ENCODE data around the gene PKD2L2.
A peak's percentile ranks its signal among the peaks of the same experiment; 100 is the strongest.
"Not testable (repeated sequence)": the region's sequence is repeated elsewhere in the genome, so short reads cannot be mapped to it uniquely, and the experiment has no call there.

PKD2L2 gene

GRCh38 chr5:137888863-137889759, at the start of gene PKD2L2:
PKD2L2 (plus strand) TSS chr5:137889457; CDS start chr5:137889492, 35 bp downstream.
- peak; percentile 50 to 70 for DNase-seq (ENCODE audit: low read depth in 1 of 2, low spot score in 1 of 2)

GRCh38 chr5:137842296-137842695, 47.0 kb upstream of the PKD2L2 start:
- DNase-seq (ENCODE audit: low read depth in 1 of 2, low spot score in 1 of 2): no peak

DNA sequence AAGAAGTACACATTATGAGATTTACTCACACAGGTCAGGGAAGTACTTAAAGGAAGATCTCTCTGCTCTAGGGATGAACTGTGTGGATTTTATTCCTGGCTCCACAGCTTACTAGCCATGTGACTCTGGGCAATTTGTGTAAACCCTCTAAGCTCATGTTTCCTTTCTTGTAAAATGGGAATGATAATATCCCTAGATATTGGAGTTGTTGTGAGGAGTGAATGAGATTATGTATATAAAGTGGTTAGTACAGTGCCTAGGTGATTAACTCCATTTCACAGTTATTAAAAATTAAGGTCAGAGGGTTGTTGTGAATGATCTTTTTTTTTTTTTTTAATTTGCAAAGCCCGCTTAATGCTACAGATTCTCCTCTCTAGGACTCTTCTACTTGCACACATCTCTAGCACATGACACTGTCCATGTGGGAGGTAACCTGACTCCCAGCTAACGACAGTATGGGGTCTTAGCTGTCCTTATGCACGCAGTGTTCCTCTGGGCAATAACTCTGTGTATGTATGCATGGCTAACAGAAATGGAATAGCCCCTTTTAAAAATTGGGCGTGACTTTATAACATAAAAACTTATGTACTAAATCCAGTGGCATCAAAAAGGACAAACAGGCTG, 45.5 kb upstream of the PKD2L2 start:
- DNase-seq (ENCODE audit: low read depth in 1 of 2, low spot score in 1 of 2): no peak

DNA sequence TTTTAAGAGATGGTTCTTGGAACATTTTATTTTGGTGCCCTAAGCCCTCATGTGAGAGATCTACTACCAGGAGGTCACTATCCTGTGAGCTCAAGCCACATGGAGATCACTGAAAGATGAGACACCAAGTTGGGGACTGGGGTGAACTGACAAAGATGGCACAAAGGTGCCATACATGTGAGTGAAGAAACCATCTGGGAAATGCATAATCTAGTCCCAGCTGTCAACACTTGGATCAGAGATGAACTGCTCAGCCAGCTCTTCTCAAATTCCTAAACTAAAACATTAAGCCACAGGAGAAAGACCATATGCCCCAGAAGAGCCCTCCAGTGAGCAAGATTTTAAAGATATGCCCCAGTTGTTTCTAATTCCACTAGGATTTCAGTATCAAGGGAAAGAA, 43.8 kb upstream of the PKD2L2 start:
- DNase-seq (ENCODE audit: low read depth in 1 of 2, low spot score in 1 of 2): no peak

- no peak for DNase-seq (ENCODE audit: low read depth in 1 of 2, low spot score in 1 of 2)
Measured at GRCh38 chr5:137847687-137848086, 41.6 kb upstream of the PKD2L2 start.

DNA sequence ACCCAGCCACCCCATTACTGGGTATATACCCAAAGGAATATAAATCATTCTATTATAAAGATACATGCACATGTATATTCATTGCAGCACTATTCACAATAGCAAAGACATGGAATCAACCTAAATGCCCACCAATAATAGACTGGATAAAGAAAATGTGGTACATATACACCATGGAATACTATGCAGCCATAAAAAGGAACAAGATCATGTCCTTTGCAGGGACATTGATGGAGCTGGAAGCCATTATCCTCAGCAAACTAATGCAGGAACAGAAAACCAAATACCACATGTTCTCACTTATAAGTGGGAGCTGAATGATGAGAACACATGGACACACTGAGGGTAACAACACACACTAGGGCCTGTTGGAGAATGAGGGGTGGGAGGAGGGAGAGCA, 36.1 kb upstream of the PKD2L2 start:
- not testable (repeated sequence) for DNase-seq (ENCODE audit: low read depth in 1 of 2, low spot score in 1 of 2)

- DNase-seq (ENCODE audit: low read depth in 1 of 2, low spot score in 1 of 2): no peak
Measured at GRCh38 chr5:137856201-137856600, 33.1 kb upstream of the PKD2L2 start.

GRCh38 chr5:137856916-137857862, 32.1 kb upstream of the PKD2L2 start:
- no peak for DNase-seq (ENCODE audit: low read depth in 1 of 2, low spot score in 1 of 2)

DNA sequence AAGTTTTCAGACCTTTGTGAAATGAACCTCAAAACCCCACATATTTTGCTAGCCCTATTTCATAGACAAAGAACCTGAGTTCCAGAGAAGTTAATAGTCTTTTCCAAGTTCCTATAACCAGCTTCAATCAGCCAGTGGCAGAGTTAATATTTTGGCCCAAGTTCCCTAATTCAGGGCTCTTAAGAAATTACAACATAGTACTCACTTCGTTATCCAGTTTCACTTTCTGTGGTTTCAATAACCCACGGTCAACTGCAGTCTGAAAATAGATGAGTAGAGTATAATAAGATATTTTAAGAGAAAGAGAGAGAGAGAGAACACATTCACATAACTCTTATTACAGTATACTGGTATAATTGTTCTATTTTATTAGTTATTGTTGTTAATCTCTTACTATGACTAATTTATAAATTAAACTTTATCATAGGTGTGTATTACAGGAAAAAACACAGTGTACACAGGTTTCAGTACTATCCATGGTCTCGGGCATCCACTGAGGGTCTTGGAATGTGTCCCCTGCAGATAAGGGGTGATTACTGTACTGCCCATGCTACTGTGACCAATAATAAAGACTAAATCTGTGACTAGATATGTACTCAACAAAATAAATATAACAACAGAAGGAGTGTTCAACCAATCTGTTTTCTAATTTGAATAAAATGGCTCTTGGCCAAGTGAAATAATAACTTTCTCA, 30.9 kb upstream of the PKD2L2 start:
- no peak for DNase-seq (ENCODE audit: low read depth in 1 of 2, low spot score in 1 of 2)

- DNase-seq (ENCODE audit: low read depth in 1 of 2, low spot score in 1 of 2): no peak
Measured at GRCh38 chr5:137858954-137859353, 30.3 kb upstream of the PKD2L2 start.

DNA sequence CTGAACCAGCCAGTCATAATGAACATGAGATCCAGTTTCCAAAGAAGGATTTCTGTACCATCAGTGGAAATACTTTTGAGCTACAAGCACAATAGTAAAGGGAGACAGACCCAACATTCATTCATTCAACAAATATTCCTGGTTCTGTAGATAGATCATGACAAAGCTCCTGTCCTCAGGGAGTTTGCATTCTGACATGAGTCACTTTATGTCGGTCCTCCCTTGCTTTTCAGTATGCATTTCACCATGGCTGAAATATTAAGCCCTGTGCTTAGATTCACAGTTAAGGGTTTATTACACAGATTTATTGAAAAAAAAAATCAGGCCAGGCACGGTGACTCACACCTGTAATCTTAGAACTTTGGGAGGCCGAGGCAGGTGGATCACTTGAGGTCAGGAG, 27.0 kb upstream of the PKD2L2 start:
- DNase-seq (ENCODE audit: low read depth in 1 of 2, low spot score in 1 of 2): no peak

DNA sequence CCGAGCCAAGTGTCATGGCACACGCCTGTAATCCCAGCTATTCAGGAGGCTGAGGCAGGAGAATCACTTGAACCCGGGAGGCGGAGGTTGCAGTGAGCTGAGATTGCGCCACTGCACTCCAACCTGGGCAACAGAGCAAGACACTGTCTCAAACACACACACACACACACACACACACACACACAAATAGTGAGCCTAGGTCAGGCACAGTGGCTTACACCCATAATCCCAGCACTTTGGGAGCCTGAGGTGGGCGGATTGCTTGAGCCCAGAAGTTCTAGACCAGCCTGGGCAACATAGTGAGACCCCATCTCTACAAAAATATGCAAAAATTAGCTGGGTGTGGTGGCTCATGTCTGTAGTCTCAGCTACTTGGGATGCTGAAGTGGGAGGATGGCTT, 25.6 kb upstream of the PKD2L2 start:
- not testable (repeated sequence) for DNase-seq (ENCODE audit: low read depth in 1 of 2, low spot score in 1 of 2)

DNA sequence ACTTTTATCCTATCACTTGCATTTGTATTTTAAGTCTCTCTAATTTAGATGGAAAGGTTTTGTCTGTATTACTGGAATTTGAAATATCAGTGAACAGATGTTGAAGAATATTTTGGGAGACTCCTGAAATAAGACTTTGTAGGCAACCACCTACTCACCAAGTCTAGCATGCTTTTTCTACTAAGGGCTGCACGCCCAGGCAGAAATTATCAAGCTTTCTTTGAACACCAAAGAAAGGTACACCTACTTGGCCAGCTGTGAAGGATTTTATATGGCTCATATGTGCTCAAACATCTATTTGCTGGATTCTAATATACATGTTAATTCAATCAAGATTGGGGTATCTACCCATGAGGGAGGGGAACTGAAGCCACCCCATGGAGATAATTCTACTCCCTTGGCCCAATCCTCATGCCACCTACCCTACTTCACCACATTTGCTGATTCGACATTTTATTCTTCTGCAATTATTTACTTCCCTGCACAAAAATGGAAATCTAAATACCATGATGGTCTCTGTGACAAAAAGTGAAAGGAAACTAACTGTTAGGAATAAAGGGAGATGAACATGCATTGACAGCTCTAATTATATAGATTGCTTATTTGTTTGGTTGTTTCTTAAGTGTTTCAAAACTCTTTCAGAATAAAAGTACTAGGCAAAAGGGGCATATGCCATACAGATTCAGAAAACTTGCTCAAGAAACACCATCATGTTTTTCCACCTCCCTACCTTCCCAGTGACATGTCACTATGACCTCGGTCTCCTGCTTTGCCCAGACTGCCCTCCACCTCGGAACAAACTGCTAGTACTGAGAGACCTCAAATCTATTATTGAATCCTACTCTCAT, 22.5 kb upstream of the PKD2L2 start:
- DNase-seq (ENCODE audit: low read depth in 1 of 2, low spot score in 1 of 2): no peak

- no peak for DNase-seq (ENCODE audit: low read depth in 1 of 2, low spot score in 1 of 2)
Measured at GRCh38 chr5:137867664-137868063, 21.6 kb upstream of the PKD2L2 start, which contains the start of gene MYOT. MYOT (plus strand) TSS chr5:137867860; CDS start chr5:137870652, 2,792 bp downstream.

- no peak for DNase-seq (ENCODE audit: low read depth in 1 of 2, low spot score in 1 of 2)
Measured at GRCh38 chr5:137870647-137871339, 18.5 kb upstream of the PKD2L2 start.

DNA sequence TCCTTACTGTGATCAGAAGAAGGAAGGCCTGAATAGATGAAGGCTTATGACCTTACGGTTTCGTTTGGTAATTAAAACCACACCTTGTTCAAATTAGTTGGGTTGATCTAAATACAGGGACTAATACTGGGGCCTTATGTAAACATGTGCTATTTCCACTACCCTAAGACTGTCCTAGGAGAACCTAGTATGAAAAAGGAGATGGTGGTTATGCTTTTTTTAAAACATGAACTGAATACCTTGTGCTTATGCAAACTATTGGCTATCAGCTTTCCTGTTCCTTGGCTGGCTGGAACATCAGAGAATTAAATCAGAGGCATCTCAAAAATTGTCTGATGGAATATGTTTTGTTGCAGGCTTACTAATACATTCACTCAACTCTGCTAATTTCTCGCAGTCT, 17.7 kb upstream of the PKD2L2 start:
- DNase-seq (ENCODE audit: low read depth in 1 of 2, low spot score in 1 of 2): no peak

GRCh38 chr5:137872466-137872865, 16.8 kb upstream of the PKD2L2 start:
- no peak for DNase-seq (ENCODE audit: low read depth in 1 of 2, low spot score in 1 of 2)

DNA sequence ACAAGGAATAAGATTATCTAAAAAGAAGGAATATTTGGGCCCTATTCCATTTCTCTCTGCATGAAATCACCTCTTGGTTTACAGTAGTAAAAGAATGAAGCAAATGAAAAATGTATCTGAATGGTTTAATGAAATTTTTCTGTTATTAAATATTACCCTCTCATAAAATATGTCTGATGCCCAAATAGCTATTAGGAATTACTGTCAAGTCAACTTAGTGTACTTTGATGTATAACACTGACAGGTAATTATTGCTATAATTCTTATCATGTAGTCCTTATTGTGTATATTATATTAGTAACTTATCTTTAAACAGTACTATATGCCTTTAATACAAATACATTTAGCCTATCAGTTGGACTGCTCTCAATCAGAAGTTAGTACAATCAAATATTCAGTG, 13.2 kb upstream of the PKD2L2 start:
- no peak for DNase-seq (ENCODE audit: low read depth in 1 of 2, low spot score in 1 of 2)

DNA sequence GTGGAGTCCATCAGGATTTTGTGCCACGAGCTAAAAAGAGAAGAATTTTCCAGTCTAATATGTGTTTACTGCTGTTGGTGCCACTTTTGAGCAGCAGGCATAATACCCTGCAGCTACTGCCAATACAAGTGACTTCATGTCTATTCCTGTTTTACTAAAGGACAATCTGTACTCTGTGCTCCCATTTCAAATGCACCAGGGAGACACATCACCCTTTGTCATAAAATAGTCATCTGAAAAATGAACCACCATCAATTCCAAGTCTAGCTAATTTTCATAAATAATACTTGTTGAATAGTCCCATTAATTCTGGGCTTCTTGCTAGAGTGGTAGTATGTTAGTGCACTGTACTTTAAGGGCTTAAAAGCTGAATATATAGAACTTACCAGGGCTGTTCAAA, 8.9 kb upstream of the PKD2L2 start:
- no peak for DNase-seq (ENCODE audit: low read depth in 1 of 2, low spot score in 1 of 2)

Measured in activated T-helper 1 cell treated with anti-CD3 and anti-CD28 coated beads, Interleukin-2, amount 50 U/mL, for 16 hours (primary cell).